ENCODE data around the gene PPFIA4.

PPFIA4 gene

GRCh38 chr1:203043830-203044545 is 17.7 kb downstream of the PPFIA4 start:
- Histone ChIP-seq H3K4me2 (ENCODE audit: low read length) (no peak overlapping the region), H3K9me3 (ENCODE audit: insufficient read depth, low read length) (no peaks in the 10 kb centered on the region), H4K20me1 (ENCODE audit: insufficient read depth, low read length) (no peaks in the 10 kb centered on the region), H3K4me1 (ENCODE audit: low read length) (no peaks in the 10 kb centered on the region), H3K27me3 (ENCODE audit: low read depth, low read length) (peaks cover 22% of the 10 kb centered on the region), H3K36me3 (replicated peaks; ENCODE audit: low read depth, low read length) (no peaks in the 10 kb centered on the region), H2AFZ (ENCODE audit: low read depth, low read length) (no peak overlapping the region), H3K9ac (ENCODE audit: low read length) (no peak overlapping the region), H3K4me3 (ENCODE audit: low read length) (no peak overlapping the region), H3K79me2 (ENCODE audit: low read length) (no peaks in the 10 kb centered on the region), H3K27ac (ENCODE audit: low read length) (no peak overlapping the region)
- TF ChIP-seq CTCF (IDR thresholded peaks at IDR 0.05; ENCODE audit: low read depth, low read length) (no peak), EZH2phosphoT487 (IDR thresholded peaks at IDR 0.05; ENCODE audit: low read depth) (no peak)

DNA sequence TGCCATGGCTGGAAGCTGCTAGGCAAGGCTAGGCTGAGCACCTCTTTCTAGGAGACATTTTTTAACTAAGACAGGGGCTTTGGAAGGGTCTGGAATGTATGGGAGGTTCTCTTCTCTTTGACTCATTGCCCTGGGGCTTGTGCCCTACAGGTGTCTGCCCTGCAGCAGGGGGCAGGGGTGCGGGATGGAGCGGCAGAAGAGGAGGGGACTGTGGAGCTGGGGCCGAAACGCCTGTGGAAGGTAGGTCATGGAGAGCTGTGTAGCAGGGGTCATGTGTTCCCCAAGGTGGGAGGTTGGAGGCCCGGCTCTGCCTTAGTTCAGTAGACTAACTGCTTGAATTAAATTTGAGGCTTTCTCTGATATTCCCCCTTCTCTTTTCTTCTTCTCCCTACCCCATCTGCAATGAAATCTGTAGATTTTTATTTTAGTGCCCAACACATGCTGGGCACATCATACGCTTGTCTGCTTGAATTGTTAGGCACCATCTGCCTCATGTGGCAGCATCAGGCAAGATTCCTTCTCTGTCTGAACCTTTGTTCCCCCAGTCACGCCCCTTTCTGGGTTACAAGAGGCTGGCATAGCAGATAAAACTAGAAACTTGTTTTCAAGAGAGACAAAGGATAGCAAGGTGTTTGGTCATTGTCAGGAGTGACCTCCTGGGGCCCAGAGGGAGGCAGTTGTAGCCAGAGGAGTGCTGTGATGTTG is 18.4 kb downstream of the PPFIA4 start:
- Histone ChIP-seq H3K27ac (ENCODE audit: low read length) (no peak overlapping the region), H3K4me2 (ENCODE audit: low read length) (no peak overlapping the region), H3K9ac (ENCODE audit: low read length) (no peak overlapping the region), H3K27me3 (ENCODE audit: low read depth, low read length) (peaks cover 22% of the 10 kb centered on the region), H3K4me1 (ENCODE audit: low read length) (no peaks in the 10 kb centered on the region), H3K36me3 (replicated peaks; ENCODE audit: low read depth, low read length) (no peaks in the 10 kb centered on the region), H4K20me1 (ENCODE audit: insufficient read depth, low read length) (no peaks in the 10 kb centered on the region), H3K9me3 (ENCODE audit: insufficient read depth, low read length) (no peaks in the 10 kb centered on the region), H2AFZ (ENCODE audit: low read depth, low read length) (no peak overlapping the region), H3K4me3 (ENCODE audit: low read length) (no peak overlapping the region), H3K79me2 (ENCODE audit: low read length) (no peaks in the 10 kb centered on the region)
- TF ChIP-seq CTCF (IDR thresholded peaks at IDR 0.05; ENCODE audit: low read depth, low read length) (no peak), EZH2phosphoT487 (IDR thresholded peaks at IDR 0.05; ENCODE audit: low read depth) (no peak)

GRCh38 chr1:203045336-203045735 is 19.0 kb downstream of the PPFIA4 start:
- no peaks in the 10 kb centered on the region for H3K9me3 ChIP-seq (ENCODE audit: insufficient read depth, low read length)
- no peaks in the 10 kb centered on the region for H3K36me3 ChIP-seq (replicated peaks; ENCODE audit: low read depth, low read length)

More at GRCh38 chr1:203045336-203045735, 19.0 kb downstream of the PPFIA4 start:
- no peak overlapping the region for H3K9ac ChIP-seq (ENCODE audit: low read length)
- H2AFZ ChIP-seq (ENCODE audit: low read depth, low read length), result no peak overlapping the region
- no peaks in the 10 kb centered on the region for H3K79me2 ChIP-seq (ENCODE audit: low read length)
- no peaks in the 10 kb centered on the region for H4K20me1 ChIP-seq (ENCODE audit: insufficient read depth, low read length)
- H3K27me3 ChIP-seq (ENCODE audit: low read depth, low read length), result peaks cover 27% of the 10 kb centered on the region
- H3K4me2 ChIP-seq (ENCODE audit: low read length), result no peak overlapping the region
- no peaks in the 10 kb centered on the region for H3K4me1 ChIP-seq (ENCODE audit: low read length)
- no peak overlapping the region for H3K27ac ChIP-seq (ENCODE audit: low read length)
- TF ChIP-seq CTCF (IDR thresholded peaks at IDR 0.05; ENCODE audit: low read depth, low read length) (no peak), EZH2phosphoT487 (IDR thresholded peaks at IDR 0.05; ENCODE audit: low read depth) (no peak)
- H3K4me3 ChIP-seq (ENCODE audit: low read length), result no peak overlapping the region

All from OCI-LY3 (cell line).